Kidney (tissue), 14 donors: Measurements from ENCODE around the gene PLD4. TPM values are rescaled to one million over a fixed set of nuclear protein-coding genes. Genes with fewer than 3 reads are reported as not detected.

Source experiments
- DNase-seq, 5 donors: peaks; one replicate each; pipeline ENCODE4 v3.0.0-alpha.2; 2013 to 2020
- FAIRE-seq: peaks from 2 replicates; lab custom pipeline; 2012; peaks lifted over from hg19 to GRCh38; lab: Jason Lieb, UNC
- H3K27ac ChIP-seq, 2 donors: one replicate each; pipeline ENCODE4 v1.7.0; 2013; ENCODE audit warnings: low read depth in 2 of 2, low read length in 2 of 2, inconsistent platforms in 1 of 2
- H3K27me3 ChIP-seq: one replicate; pipeline ENCODE4 v1.7.1; 2013; ENCODE audit warnings: low read length, inconsistent platforms; ENCODE audit not compliant: control insufficient read depth, insufficient read depth
- H3K36me3 ChIP-seq, 3 donors: one replicate each; pipeline versions ENCODE4 v1.7.0 to v1.7.1; 2013; ENCODE audit warnings: low read length in 3 of 3, control low read depth in 1 of 3, inconsistent platforms in 1 of 3; ENCODE audit not compliant: insufficient read depth in 3 of 3, control insufficient read depth in 2 of 3
- H3K4me1 ChIP-seq, 3 donors: one replicate each; pipeline versions ENCODE4 v1.7.0 to v1.7.1; 2013; ENCODE audit warnings: low read length in 3 of 3, inconsistent platforms in 1 of 3, low read depth in 1 of 3; ENCODE audit not compliant: control insufficient read depth in 2 of 3, insufficient read depth in 2 of 3
- H3K4me3 ChIP-seq, 3 donors: one replicate each; pipeline versions ENCODE4 v1.7.0 to v1.8.1; 2013; ENCODE audit warnings: low read length in 3 of 3, control low read depth in 1 of 3, inconsistent platforms in 1 of 3
- H3K9ac ChIP-seq, 3 donors: one replicate each; pipeline versions ENCODE4 v1.7.0 to v1.7.1; 2013; ENCODE audit warnings: low read length in 3 of 3, control low read depth in 1 of 3, inconsistent platforms in 1 of 3
- H3K9me3 ChIP-seq, 3 donors: one replicate each; pipeline versions ENCODE4 v1.7.0 to v1.7.1; 2013; ENCODE audit warnings: low read length in 3 of 3, control low read depth in 1 of 3, inconsistent platforms in 1 of 3; ENCODE audit not compliant: control insufficient read depth in 2 of 3, insufficient read depth in 1 of 3
- intact Hi-C: fragments of 100-400 bp; cut with DNase I; formaldehyde crosslinking; loops from one replicate; pipeline ENCODE4 v1.11.1; 2022
- polyA plus RNA-seq: library from polyadenylated mRNA; stranded (reverse); fragments of 350-450 nt; fragmentation: Illumina TruSeq; extraction: RNeasy Lipid Tissue Mini Kit (QIAGEN cat#74804); gene quantifications from one replicate; pipeline ENCODE4 v1.2.3, GENCODE V29; 2014; ENCODE audit warnings: low read depth, low replicate concordance; ENCODE audit not compliant: insufficient read depth
- total RNA-seq: library from RNA; stranded (reverse); fragmentation: NEBNext Ultra II Directional; extraction: Animal tissue kit (Norgen Biotek cat#: 25700); gene quantifications from one replicate; pipeline ENCODE4 v1.2.1, GENCODE V29; 2021
- TF ChIP-seq, protein P1 (sequence below): IDR thresholded peaks from 3 replicates; pipeline ENCODE4 v1.5.1; 2012; ENCODE audit warnings: mild to moderate bottlenecking, moderate library complexity, borderline replicate concordance; ENCODE audit not compliant: insufficient read depth; ENCODE audit errors: extremely low read depth
- donor health status: control.
- donor health status: control.
- donor health status: control.
- donor health status: control.
- donor health status: control.
- donor health status: DM: yes; HTN: yes; CAD: no.
- donor health status: Normal renal cell carcinoma (clear cell type).

Gene PLD4
- total and polyA plus RNA-seq, 2 donors from 2014 or later, result 3.2 TPM; not detected in 1

DNA sequence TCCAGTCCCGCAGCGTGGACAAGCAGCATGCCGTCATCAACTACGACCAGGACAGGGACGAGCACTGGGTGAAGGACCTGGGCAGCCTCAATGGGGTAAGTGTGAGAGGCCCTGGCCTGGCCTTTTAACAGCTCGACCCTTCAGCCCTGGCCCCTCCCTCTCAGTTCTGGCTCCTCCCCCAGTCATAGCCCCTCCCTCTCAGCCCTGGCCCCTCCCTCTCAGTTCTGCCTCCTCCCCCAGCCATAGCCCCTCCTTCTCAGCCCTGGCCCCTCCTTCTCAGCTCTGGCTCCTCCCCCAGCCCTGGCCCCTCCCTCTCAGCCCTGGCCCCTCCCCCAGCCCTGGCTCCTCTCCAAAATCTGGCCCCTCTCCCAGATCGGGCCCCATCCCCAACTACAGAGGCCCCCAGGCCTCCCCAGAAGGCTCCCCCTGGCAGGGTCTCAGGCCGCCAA, 48.4 kb upstream of the PLD4 start:
- Histone ChIP-seq H3K27me3 (no peaks in the 10 kb centered on the region), H3K4me3 (no peak overlapping the region), H3K9ac (no peak overlapping the region), H3K36me3 (peaks cover 2 to 8% (median 8%) of the 10 kb centered on the region in 3 donors), H3K9me3 (no peaks in the 10 kb centered on the region), H3K27ac (no peak overlapping the region), H3K4me1 (peaks cover 0 to 2% (median 0%) of the 10 kb centered on the region in 3 donors)
- FAIRE-seq (no peak), DNase-seq (peak in 1 of 5 donors; percentile 61)
- TF ChIP-seq, protein P1, sequence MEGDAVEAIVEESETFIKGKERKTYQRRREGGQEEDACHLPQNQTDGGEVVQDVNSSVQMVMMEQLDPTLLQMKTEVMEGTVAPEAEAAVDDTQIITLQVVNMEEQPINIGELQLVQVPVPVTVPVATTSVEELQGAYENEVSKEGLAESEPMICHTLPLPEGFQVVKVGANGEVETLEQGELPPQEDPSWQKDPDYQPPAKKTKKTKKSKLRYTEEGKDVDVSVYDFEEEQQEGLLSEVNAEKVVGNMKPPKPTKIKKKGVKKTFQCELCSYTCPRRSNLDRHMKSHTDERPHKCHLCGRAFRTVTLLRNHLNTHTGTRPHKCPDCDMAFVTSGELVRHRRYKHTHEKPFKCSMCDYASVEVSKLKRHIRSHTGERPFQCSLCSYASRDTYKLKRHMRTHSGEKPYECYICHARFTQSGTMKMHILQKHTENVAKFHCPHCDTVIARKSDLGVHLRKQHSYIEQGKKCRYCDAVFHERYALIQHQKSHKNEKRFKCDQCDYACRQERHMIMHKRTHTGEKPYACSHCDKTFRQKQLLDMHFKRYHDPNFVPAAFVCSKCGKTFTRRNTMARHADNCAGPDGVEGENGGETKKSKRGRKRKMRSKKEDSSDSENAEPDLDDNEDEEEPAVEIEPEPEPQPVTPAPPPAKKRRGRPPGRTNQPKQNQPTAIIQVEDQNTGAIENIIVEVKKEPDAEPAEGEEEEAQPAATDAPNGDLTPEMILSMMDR, result no peak
- intact Hi-C loops, result no loop called here

DNA sequence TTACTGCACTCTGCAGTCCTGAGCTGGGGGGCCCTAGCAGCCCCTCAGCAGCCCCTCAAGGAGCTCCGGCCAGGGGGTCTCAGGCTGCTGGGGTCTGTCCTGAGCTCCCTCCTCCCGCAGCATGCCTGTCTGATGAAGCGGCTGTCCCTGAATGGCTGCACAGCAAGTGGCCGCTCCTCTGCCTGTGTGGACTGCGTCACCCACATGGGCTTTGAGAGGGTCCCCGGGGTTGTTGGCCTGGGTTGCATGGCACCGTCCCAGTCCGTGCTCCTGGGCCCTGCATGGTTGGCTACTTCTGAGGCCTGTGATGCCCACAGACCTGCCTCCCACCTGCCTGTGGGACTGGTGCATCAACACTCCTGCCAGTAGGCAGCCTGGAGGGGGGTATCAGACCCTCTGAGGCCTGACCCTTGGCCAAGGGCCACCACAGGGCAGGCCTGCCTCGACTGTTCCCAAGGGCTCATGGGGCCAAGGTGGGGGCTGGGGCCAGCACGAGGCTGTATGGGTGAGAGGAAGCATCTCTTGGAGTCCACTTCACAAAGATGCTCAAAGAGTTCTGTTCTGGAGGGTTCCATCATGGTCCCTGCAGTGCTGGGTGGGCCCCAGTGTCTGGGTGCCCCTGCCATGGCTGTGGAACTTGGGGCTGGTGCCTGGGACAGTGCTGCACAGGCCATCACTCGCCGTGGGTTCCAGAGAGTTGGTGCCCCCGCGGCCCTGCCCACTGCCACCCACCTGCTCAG, 47.4 kb upstream of the PLD4 start:
- Histone ChIP-seq H3K4me3 (no peak overlapping the region), H3K27me3 (no peaks in the 10 kb centered on the region), H3K4me1 (peaks cover 0 to 2% (median 0%) of the 10 kb centered on the region in 3 donors), H3K9me3 (no peaks in the 10 kb centered on the region), H3K27ac (no peak overlapping the region), H3K36me3 (peaks cover 2 to 8% (median 8%) of the 10 kb centered on the region in 3 donors), H3K9ac (no peak overlapping the region)
- TF ChIP-seq, protein P1, result no peak
- DNase-seq (peak in 1 of 5 donors; percentile 57), FAIRE-seq (no peak)
- intact Hi-C loops, result no loop called here

DNA sequence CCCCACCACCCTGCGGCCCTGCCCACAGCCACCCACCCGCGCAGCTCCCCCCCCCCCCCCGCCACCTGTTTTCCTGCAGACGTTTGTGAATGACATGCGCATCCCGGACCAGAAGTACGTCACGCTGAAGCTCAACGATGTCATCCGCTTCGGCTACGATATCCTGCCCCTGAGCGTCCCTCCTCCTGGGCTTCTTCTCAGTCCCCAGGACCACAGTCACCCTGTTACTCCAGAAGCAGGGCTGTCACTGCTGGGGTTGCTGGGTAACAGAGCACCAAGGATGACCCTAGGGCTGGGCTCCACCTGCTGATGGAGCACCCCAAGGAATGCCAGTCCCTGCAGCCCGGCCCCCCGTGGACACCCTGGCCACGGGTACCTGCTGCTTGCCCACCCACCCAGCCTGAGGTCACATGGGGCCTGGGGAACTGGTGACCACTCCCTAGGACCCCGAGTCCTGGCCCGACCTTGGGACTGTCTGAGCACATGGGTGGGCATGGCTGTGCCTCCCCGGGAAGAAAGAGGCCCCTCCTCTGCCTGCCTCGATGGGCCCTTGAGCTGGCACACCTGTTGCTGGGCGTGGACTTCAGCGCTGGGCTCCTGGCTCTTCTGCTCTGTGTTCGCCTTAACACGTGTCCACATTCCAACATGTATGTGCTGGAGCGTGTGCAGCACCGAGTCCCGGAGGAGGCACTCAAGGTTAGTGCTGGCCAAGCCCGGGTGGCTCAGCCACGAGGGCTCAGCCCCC, 46.7 kb upstream of the PLD4 start:
- no peak overlapping the region for H3K4me3 ChIP-seq
- intact Hi-C loops, result no loop called here
- DNase-seq, result peak in 1 of 5 donors; percentile 58
- TF ChIP-seq, protein P1, result no peak
- no peak for FAIRE-seq
- peaks cover 2 to 8% (median 8%) of the 10 kb centered on the region in 3 donors for H3K36me3 ChIP-seq
- no peaks in the 10 kb centered on the region for H3K27me3 ChIP-seq
- no peak overlapping the region for H3K27ac ChIP-seq
- no peaks in the 10 kb centered on the region for H3K9me3 ChIP-seq
- no peaks in the 10 kb centered on the region for H3K4me1 ChIP-seq
- no peak overlapping the region for H3K9ac ChIP-seq
